ENCODE data around the gene SPINK9. TPM values are rescaled to one million over a fixed set of nuclear protein-coding genes. Genes with fewer than 3 reads are reported as not detected.
"Not testable (repeated sequence)": the region's sequence is repeated elsewhere in the genome, so short reads cannot be mapped to it uniquely, and the experiment has no call there.

SPINK9 gene
- not detected for total RNA-seq
- polyA plus RNA-seq, result not detected

- no peak for DNase-seq (ENCODE audit: extremely low spot score)
- Histone ChIP-seq H3K36me3 (ENCODE audit: insufficient read depth) (no peaks in the 10 kb centered on the region), H3K4me3 (ENCODE audit: low read depth, low read length) (no peak within 1 kb of the TSS), H3K27ac (ENCODE audit: low read depth) (no peak within 1 kb of the TSS), H3K4me1 (ENCODE audit: insufficient read depth) (no peaks in the 10 kb centered on the region)
- WGBS, result 87% methylated on average over 3 of the region's 3 CpGs
Observed at GRCh38 chr5:148335259-148335658, at the start of gene SPINK9. TSS of gene SPINK9 (plus strand) at chr5:148335559. CDS start at chr5:148335614, 55 bp downstream.

- Histone ChIP-seq H3K4me3 (ENCODE audit: low read depth, low read length) (no peak overlapping the region), H3K4me1 (ENCODE audit: insufficient read depth) (no peaks in the 10 kb centered on the region), H3K36me3 (ENCODE audit: insufficient read depth) (peaks cover 2% of the 10 kb centered on the region), H3K27ac (ENCODE audit: low read depth) (no peak overlapping the region)
- 49% methylated on average over 6 of the region's 6 CpGs for WGBS
- no peak for DNase-seq (ENCODE audit: extremely low spot score)
Observed at GRCh38 chr5:148290271-148291195, 44.8 kb upstream of the SPINK9 start.

GRCh38 chr5:148297731-148298130, 37.6 kb upstream of the SPINK9 start:
- 68% methylated on average over 4 of the region's 4 CpGs for WGBS
- DNase-seq (ENCODE audit: extremely low spot score), result no peak
- Histone ChIP-seq H3K4me3 (ENCODE audit: low read depth, low read length) (no peak overlapping the region), H3K27ac (ENCODE audit: low read depth) (no peak overlapping the region), H3K4me1 (ENCODE audit: insufficient read depth) (no peaks in the 10 kb centered on the region), H3K36me3 (ENCODE audit: insufficient read depth) (no peaks in the 10 kb centered on the region)

GRCh38 chr5:148306446-148306845, 28.9 kb upstream of the SPINK9 start:
- no peak overlapping the region for H3K4me3 ChIP-seq (ENCODE audit: low read depth, low read length)
- no peak overlapping the region for H3K27ac ChIP-seq (ENCODE audit: low read depth)
- WGBS, result 80% methylated on average over 1 of the region's 1 CpG
- H3K4me1 ChIP-seq (ENCODE audit: insufficient read depth), result no peaks in the 10 kb centered on the region
- no peaks in the 10 kb centered on the region for H3K36me3 ChIP-seq (ENCODE audit: insufficient read depth)
- no peak for DNase-seq (ENCODE audit: extremely low spot score)

- Histone ChIP-seq H3K4me3 (ENCODE audit: low read depth, low read length) (no peak overlapping the region), H3K36me3 (ENCODE audit: insufficient read depth) (no peaks in the 10 kb centered on the region), H3K27ac (ENCODE audit: low read depth) (no peak overlapping the region), H3K4me1 (ENCODE audit: insufficient read depth) (no peaks in the 10 kb centered on the region)
- 70% methylated on average over 3 of the region's 3 CpGs for WGBS
- DNase-seq (ENCODE audit: extremely low spot score), result no peak
Observed at GRCh38 chr5:148309019-148309418, 26.3 kb upstream of the SPINK9 start.

- DNase-seq (ENCODE audit: extremely low spot score), result no peak
- no peaks in the 10 kb centered on the region for H3K36me3 ChIP-seq (ENCODE audit: insufficient read depth)
- no peak overlapping the region for H3K4me3 ChIP-seq (ENCODE audit: low read depth, low read length)
- no peak overlapping the region for H3K27ac ChIP-seq (ENCODE audit: low read depth)
- no peaks in the 10 kb centered on the region for H3K4me1 ChIP-seq (ENCODE audit: insufficient read depth)
Observed at GRCh38 chr5:148309746-148310145, 25.6 kb upstream of the SPINK9 start.

GRCh38 chr5:148311484-148311883, 23.9 kb upstream of the SPINK9 start:
- WGBS, result 67% methylated on average over 3 of the region's 3 CpGs
- Histone ChIP-seq H3K27ac (ENCODE audit: low read depth) (no peak overlapping the region), H3K36me3 (ENCODE audit: insufficient read depth) (no peaks in the 10 kb centered on the region), H3K4me1 (ENCODE audit: insufficient read depth) (no peaks in the 10 kb centered on the region), H3K4me3 (ENCODE audit: low read depth, low read length) (no peak overlapping the region)
- DNase-seq (ENCODE audit: extremely low spot score), result no peak

- Histone ChIP-seq H3K27ac (ENCODE audit: low read depth) (no peak within 1 kb of the TSS), H3K36me3 (ENCODE audit: insufficient read depth) (no peaks in the 10 kb centered on the region), H3K4me3 (ENCODE audit: low read depth, low read length) (no peak within 1 kb of the TSS), H3K4me1 (ENCODE audit: insufficient read depth) (no peaks in the 10 kb centered on the region)
- DNase-seq (ENCODE audit: extremely low spot score), result no peak
- WGBS, result 73% methylated on average over 3 of the region's 3 CpGs
Observed at GRCh38 chr5:148312153-148312552, 23.2 kb upstream of the SPINK9 start, which contains the start of gene SPINK7. TSS of gene SPINK7 (plus strand) at chr5:148312423. CDS start at chr5:148312484, 61 bp downstream.

GRCh38 chr5:148314187-148314586, 21.2 kb upstream of the SPINK9 start:
- Histone ChIP-seq H3K36me3 (ENCODE audit: insufficient read depth) (no peaks in the 10 kb centered on the region), H3K27ac (ENCODE audit: low read depth) (no peak overlapping the region), H3K4me3 (ENCODE audit: low read depth, low read length) (no peak overlapping the region), H3K4me1 (ENCODE audit: insufficient read depth) (no peaks in the 10 kb centered on the region)
- 85% methylated on average over 2 of the region's 2 CpGs for WGBS
- DNase-seq (ENCODE audit: extremely low spot score), result no peak

GRCh38 chr5:148314731-148315130, 20.6 kb upstream of the SPINK9 start:
- no peaks in the 10 kb centered on the region for H3K4me1 ChIP-seq (ENCODE audit: insufficient read depth)
- DNase-seq (ENCODE audit: extremely low spot score), result no peak
- WGBS, result 52% methylated on average over 4 of the region's 4 CpGs
- no peaks in the 10 kb centered on the region for H3K36me3 ChIP-seq (ENCODE audit: insufficient read depth)
- H3K27ac ChIP-seq (ENCODE audit: low read depth), result no peak overlapping the region
- no peak overlapping the region for H3K4me3 ChIP-seq (ENCODE audit: low read depth, low read length)

- not testable (repeated sequence) for H3K27ac ChIP-seq (ENCODE audit: low read depth); H3K4me1 ChIP-seq (ENCODE audit: insufficient read depth); H3K4me3 ChIP-seq (ENCODE audit: low read depth, low read length); H3K36me3 ChIP-seq (ENCODE audit: insufficient read depth); DNase-seq (ENCODE audit: extremely low spot score)
- 45% methylated on average over 41 of the region's 42 CpGs for WGBS
Observed at GRCh38 chr5:148320011-148320963, 15.1 kb upstream of the SPINK9 start.

GRCh38 chr5:148333262-148333849, 2.0 kb upstream of the SPINK9 start:
- 88% methylated on average over 4 of the region's 4 CpGs for WGBS
- Histone ChIP-seq H3K27ac (ENCODE audit: low read depth) (no peak overlapping the region), H3K36me3 (ENCODE audit: insufficient read depth) (no peaks in the 10 kb centered on the region), H3K4me1 (ENCODE audit: insufficient read depth) (no peaks in the 10 kb centered on the region), H3K4me3 (ENCODE audit: low read depth, low read length) (no peak overlapping the region)
- no peak for DNase-seq (ENCODE audit: extremely low spot score)

- WGBS, result 48% methylated on average over 3 of the region's 3 CpGs
- H3K4me3 ChIP-seq (ENCODE audit: low read depth, low read length), result no peak overlapping the region
- no peaks in the 10 kb centered on the region for H3K4me1 ChIP-seq (ENCODE audit: insufficient read depth)
- DNase-seq (ENCODE audit: extremely low spot score), result no peak
- H3K36me3 ChIP-seq (ENCODE audit: insufficient read depth), result no peaks in the 10 kb centered on the region
- H3K27ac ChIP-seq (ENCODE audit: low read depth), result no peak overlapping the region
Observed at GRCh38 chr5:148336704-148337435, 1.5 kb downstream of the SPINK9 start.

Data from urinary bladder (tissue), 4 donors.